OCI-LY1 (cell line): ENCODE measurements around the gene IL6R.

Experiments used
- H2AFZ ChIP-seq: fragments of 200-600 bp; sonication (generic), shearing (Covaris generic); 2 replicates; pipeline ENCODE4 v1.6.0; 2014; ENCODE audit warnings: antibody characterized with exemption, mild to moderate bottlenecking, low read length
- H3F3A ChIP-seq: fragments of 200-600 bp; sonication (generic), shearing (Covaris generic); 2 replicates; pipeline ENCODE4 v1.6.0; 2014; ENCODE audit warnings: mild to moderate bottlenecking, antibody characterized with exemption, low read length, moderate library complexity; ENCODE audit not compliant: insufficient read depth
- H3K27ac ChIP-seq: fragments of 200-600 bp; sonication (generic); 2 replicates; pipeline ENCODE4 v1.5.1; 2014; ENCODE audit warnings: low read length, mixed run types, mild to moderate bottlenecking, low read depth; ENCODE audit not compliant: poor library complexity, severe bottlenecking
- H3K27me3 ChIP-seq: fragments of 200-600 bp; sonication (generic); 2 replicates; pipeline ENCODE4 v1.6.0; 2014; ENCODE audit warnings: antibody characterized with exemption, mild to moderate bottlenecking, low read length, moderate library complexity; ENCODE audit not compliant: insufficient read depth
- H3K36me3 ChIP-seq: fragments of 200-600 bp; sonication (generic); 2 replicates; pipeline ENCODE4 v1.6.1; 2014; ENCODE audit warnings: mild to moderate bottlenecking, antibody characterized with exemption, low read length, moderate library complexity, mixed read lengths; ENCODE audit not compliant: insufficient read depth
- H3K4me1 ChIP-seq: fragments of 200-600 bp; sonication (generic); 2 replicates; pipeline ENCODE4 v1.5.1; 2014; ENCODE audit warnings: mild to moderate bottlenecking, low read length, moderate library complexity; ENCODE audit not compliant: insufficient read depth, severe bottlenecking
- H3K4me2 ChIP-seq: fragments of 200-600 bp; sonication (generic), shearing (Covaris generic); 2 replicates; pipeline ENCODE4 v1.6.1; 2014; ENCODE audit warnings: low read length
- H3K4me3 ChIP-seq: fragments of 200-600 bp; sonication (generic); 2 replicates; pipeline ENCODE4 v1.5.1; 2014; ENCODE audit warnings: low read length, low read depth, mild to moderate bottlenecking, mixed read lengths; ENCODE audit not compliant: poor library complexity, severe bottlenecking
- H3K79me2 ChIP-seq: fragments of 200-600 bp; shearing (Covaris generic); 2 replicates; pipeline ENCODE4 v1.6.1; 2016; ENCODE audit warnings: mixed run types, low read length, mixed read lengths; ENCODE audit not compliant: insufficient read depth
- H3K9ac ChIP-seq: fragments of 200-600 bp; sonication (generic), shearing (Covaris generic); 2 replicates; pipeline ENCODE4 v1.6.1; 2014; ENCODE audit warnings: mild to moderate bottlenecking, low read length, mixed read lengths
- H3K9me2 ChIP-seq: fragments of 200-600 bp; sonication (generic), shearing (Covaris generic); 2 replicates; pipeline ENCODE4 v1.6.1; 2014; ENCODE audit warnings: low read depth, mild to moderate bottlenecking, low read length, mixed read lengths
- H3K9me3 ChIP-seq: fragments of 200-600 bp; shearing (Covaris generic); 2 replicates; pipeline ENCODE4 v1.6.1; 2014; ENCODE audit warnings: low read length, mixed read lengths
- H4K20me1 ChIP-seq: fragments of 200-600 bp; sonication (generic), shearing (Covaris generic); 2 replicates; pipeline ENCODE4 v1.6.0; 2016; ENCODE audit warnings: mild to moderate bottlenecking, low read length; ENCODE audit not compliant: insufficient read depth
- CTCF ChIP-seq: fragments of 200-600 bp; sonication (generic), shearing (Covaris generic); IDR thresholded peaks from 2 replicates; pipeline ENCODE4 v1.5.1; 2017; ENCODE audit warnings: mild to moderate bottlenecking, antibody characterized with exemption, low read length, moderate library complexity, mixed read lengths
- EZH2 ChIP-seq: fragments of 200-600 bp; sonication (generic), shearing (Covaris generic); IDR thresholded peaks from 2 replicates; pipeline ENCODE4 v1.8.0; 2017; ENCODE audit warnings: borderline replicate concordance, mixed run types, mild to moderate bottlenecking, antibody characterized with exemption, low read length, moderate library complexity, mixed read lengths

IL6R gene

GRCh38 chr1:154436433-154436832, 31.3 kb downstream of the IL6R start:
- Histone ChIP-seq H4K20me1 (no peaks in the 10 kb centered on the region), H3K4me3 (no peak overlapping the region), H3K9me3 (no peaks in the 10 kb centered on the region), H3K27ac (no peak overlapping the region), H3K4me2 (no peak overlapping the region), H3K4me1 (no peaks in the 10 kb centered on the region), H3K9ac (no peak overlapping the region), H3K27me3 (0 out of 2 replicates have a peak, but pooled peaks cover 3% of the 10 kb centered on the region), H3F3A (no peaks in the 10 kb centered on the region), H3K79me2 (no peaks in the 10 kb centered on the region), H3K9me2 (no peaks in the 10 kb centered on the region), H2AFZ (no peak overlapping the region), H3K36me3 (no peaks in the 10 kb centered on the region)
- TF ChIP-seq EZH2, result no peak
- TF ChIP-seq CTCF, result no peak

- H3K4me1 ChIP-seq, result no peaks in the 10 kb centered on the region
Observed at GRCh38 chr1:154440036-154440804, 35.1 kb downstream of the IL6R start.

GRCh38 chr1:154441241-154441888, 36.2 kb downstream of the IL6R start:
- Histone ChIP-seq H3K27me3 (no peaks in the 10 kb centered on the region), H3K9me3 (no peaks in the 10 kb centered on the region), H3K4me3 (no peak overlapping the region), H2AFZ (no peak overlapping the region), H4K20me1 (no peaks in the 10 kb centered on the region), H3K36me3 (no peaks in the 10 kb centered on the region), H3K27ac (no peak overlapping the region), H3F3A (no peaks in the 10 kb centered on the region), H3K9me2 (no peaks in the 10 kb centered on the region), H3K9ac (no peak overlapping the region), H3K4me1 (no peaks in the 10 kb centered on the region), H3K4me2 (no peak overlapping the region), H3K79me2 (no peaks in the 10 kb centered on the region)
- no peak for TF ChIP-seq EZH2
- TF ChIP-seq CTCF, result no peak

More at GRCh38 chr1:154440036-154440804, 35.1 kb downstream of the IL6R start:
- Histone ChIP-seq H3K36me3 (no peaks in the 10 kb centered on the region), H4K20me1 (no peaks in the 10 kb centered on the region), H3K4me3 (no peak overlapping the region), H3K9ac (no peak overlapping the region), H2AFZ (no peak overlapping the region), H3K27me3 (0 out of 2 replicates have a peak, but pooled peaks cover 3% of the 10 kb centered on the region), H3F3A (no peaks in the 10 kb centered on the region), H3K27ac (no peak overlapping the region), H3K79me2 (no peaks in the 10 kb centered on the region), H3K9me2 (no peaks in the 10 kb centered on the region), H3K9me3 (no peaks in the 10 kb centered on the region), H3K4me2 (no peak overlapping the region)
- TF ChIP-seq EZH2 (no peak), CTCF (no peak)
